HepG2 (cell line): ENCODE results near the gene CACNA1D.

Experiments used
- CTCF ChIP-seq: sonication (generic); formaldehyde crosslinking; IDR thresholded peaks from 2 replicates; pipeline ENCODE4 v1.5.0; 2020; ENCODE audit warnings: mild to moderate bottlenecking, missing genetic modification reagents, moderate library complexity
- EZH2 ChIP-seq: conservative IDR thresholded peaks from 2 replicates; pipeline ENCODE4 v1.6.1; 2012; ENCODE audit warnings: mild to moderate bottlenecking, low read depth, low read length, moderate library complexity
- ZNF121 ChIP-seq: sonication (generic); formaldehyde crosslinking; IDR thresholded peaks from 2 replicates; pipeline ENCODE4 v1.5.0; 2020; ENCODE audit warnings: mild to moderate bottlenecking, missing genetic modification reagents
- ZNF746 ChIP-seq: sonication (generic); formaldehyde crosslinking; IDR thresholded peaks from 2 replicates; pipeline ENCODE4 v1.8.0; 2022; ENCODE audit warnings: mild to moderate bottlenecking, missing genetic modification reagents

- TF ChIP-seq EZH2 (no peak), CTCF (CRISPR knock-in tag) (no peak), ZNF121 (no peak), ZNF746 (no peak)
These were observed 118.1 kb downstream of the CACNA1D start for GRCh38 chr3:53612508-53612907.
